HepG2 (cell line): ENCODE results near the gene LRRC25. TPM values are rescaled to one million over a fixed set of nuclear protein-coding genes. Genes with fewer than 3 reads are reported as not detected.

Experiments used
- ARID3A ChIP-seq: IDR thresholded peaks from 2 replicates; pipeline ENCODE4 v1.6.1; 2012; ENCODE audit warnings: low read depth, low read length, improper control_type of control experiment
- CSRNP1 ChIP-seq: sonication (generic); formaldehyde crosslinking; IDR thresholded peaks from 2 replicates; pipeline ENCODE4 v1.8.1; 2023; ENCODE audit warnings: mild to moderate bottlenecking, missing genetic modification reagents
- MZF1 ChIP-seq: sonication (generic); formaldehyde crosslinking; IDR thresholded peaks from 2 replicates; pipeline ENCODE4 v1.8.1; 2023; ENCODE audit warnings: mild to moderate bottlenecking, missing genetic modification reagents, borderline replicate concordance
- RAD21 ChIP-seq: fragments of 450-650 bp; formaldehyde crosslinking; IDR thresholded peaks from 2 replicates; pipeline ENCODE4 v1.5.0; 2020; ENCODE audit warnings: mild to moderate bottlenecking
- RCOR2 ChIP-seq: IDR thresholded peaks from 2 replicates; pipeline ENCODE4 v1.6.1; 2016; ENCODE audit warnings: missing biosample characterization, missing genetic modification reagents
- REL ChIP-seq: sonication (generic); formaldehyde crosslinking; conservative IDR thresholded peaks from 2 replicates; pipeline ENCODE4 v1.8.0; 2022; ENCODE audit warnings: mild to moderate bottlenecking, missing genetic modification reagents, moderate library complexity
- SALL1 ChIP-seq: sonication (generic); formaldehyde crosslinking; IDR thresholded peaks from 2 replicates; pipeline ENCODE4 v1.8.0; 2022; ENCODE audit warnings: mild to moderate bottlenecking, missing genetic modification reagents
- STAG1 ChIP-seq: sonication (generic); formaldehyde crosslinking; IDR thresholded peaks from 2 replicates; pipeline ENCODE4 v1.4.0; 2020; ENCODE audit warnings: missing genetic modification reagents
- TEAD3 ChIP-seq: optimal IDR thresholded peaks from 2 replicates; pipeline ENCODE3; 2016; ENCODE audit warnings: borderline replicate concordance
- TMF1 ChIP-seq: sonication (generic); formaldehyde crosslinking; IDR thresholded peaks from 2 replicates; pipeline ENCODE4 v1.8.1; 2022; ENCODE audit warnings: low read depth, missing genetic modification reagents
- U2AF2 ChIP-seq: fragments of 200-400 bp; formaldehyde crosslinking; IDR thresholded peaks from 2 replicates; pipeline ENCODE4 v1.6.1; 2017; ENCODE audit warnings: low read depth, mild to moderate bottlenecking, low read length
- ZBTB7B ChIP-seq: sonication (generic); formaldehyde crosslinking; IDR thresholded peaks from 2 replicates; pipeline ENCODE4 v1.4.0; 2020; ENCODE audit warnings: missing genetic modification reagents
- ZFP62 ChIP-seq: sonication (generic); formaldehyde crosslinking; IDR thresholded peaks from 2 replicates; pipeline ENCODE4 v1.4.0; 2020; ENCODE audit warnings: missing genetic modification reagents
- ZNF280D ChIP-seq: sonication (generic); formaldehyde crosslinking; IDR thresholded peaks from 2 replicates; pipeline ENCODE4 v1.5.1; 2020; ENCODE audit warnings: mild to moderate bottlenecking, missing genetic modification reagents
- ZNF543 ChIP-seq: sonication (generic); formaldehyde crosslinking; IDR thresholded peaks from 2 replicates; pipeline ENCODE4 v1.4.0; 2020; ENCODE audit warnings: mild to moderate bottlenecking, missing genetic modification reagents
- ZNF547 ChIP-seq: sonication (generic); formaldehyde crosslinking; IDR thresholded peaks from 2 replicates; pipeline ENCODE4 v1.5.1; 2020; ENCODE audit warnings: mild to moderate bottlenecking, missing genetic modification reagents
- ZNF580 ChIP-seq: IDR thresholded peaks from 2 replicates; pipeline ENCODE4 v1.6.1; 2016; ENCODE audit warnings: low read depth, borderline replicate concordance
- ZNF724P ChIP-seq: sonication (generic); formaldehyde crosslinking; IDR thresholded peaks from 2 replicates; pipeline ENCODE4 v1.8.0; 2022; ENCODE audit warnings: missing genetic modification reagents, borderline replicate concordance
- ZSCAN5A ChIP-seq: sonication (generic); formaldehyde crosslinking; IDR thresholded peaks from 2 replicates; pipeline ENCODE4 v1.8.0; 2022; ENCODE audit warnings: mild to moderate bottlenecking, missing genetic modification reagents, borderline replicate concordance
- polyA plus RNA-seq, 8 experiments: library from polyadenylated mRNA; depleted of rRNA in 3 of 8; stranded (reverse) in 7 of 8; unstranded in 1 of 8; fragments of >200 nt; fragmentation: Illumina TruSeq in 4 of 8; extraction: Trizol in 4 of 8; gene quantifications; 2 replicates each; pipeline versions ENCODE4 v1.2.1 to v1.2.3, GENCODE V29; 2011 to 2016; ENCODE audit warnings: low read depth in 4 of 8, missing spikeins in 1 of 8, mixed read lengths in 1 of 8; ENCODE audit not compliant: insufficient read depth in 1 of 8
- total RNA-seq, 5 experiments: library from RNA; depleted of rRNA; stranded (reverse); fragments of >200 nt; fragmentation: Illumina TruSeq; extraction: Trizol; gene quantifications; 2 replicates each; pipeline ENCODE4 v1.2.3, GENCODE V29; 2016; ENCODE audit warnings: low read depth in 1 of 5

Gene LRRC25
- total and polyA plus RNA-seq, 2 of the 13 experiments (the other 11 are each of a cell fraction or from before 2014, with no cell fraction given), result 0.13 to 0.53 TPM

- peak; percentile 98 for TF ChIP-seq SALL1 (CRISPR knock-in tag)
- peak; percentile 67; the same call in 1 of the 2 replicates for TF ChIP-seq TMF1 (CRISPR knock-in tag)
- TF ChIP-seq CSRNP1, result peak; percentile 83
- TF ChIP-seq MZF1, result no peak
- TF ChIP-seq RAD21 (CRISPR knock-in tag), result no peak
- no peak for TF ChIP-seq ZFP62 (CRISPR knock-in tag)
- peak; percentile 95; the same call in 1 of the 2 replicates for TF ChIP-seq ZNF543 (CRISPR knock-in tag)
- peak; percentile 61 for TF ChIP-seq TEAD3 (CRISPR knock-in tag)
- no peak for TF ChIP-seq ZNF724P (CRISPR knock-in tag)
- TF ChIP-seq ZNF580 (CRISPR knock-in tag), result peak; percentile 68; the same call in 1 of the 2 replicates
- peak; percentile 98 for TF ChIP-seq RCOR2 (CRISPR knock-in tag)
- peak; percentile 81; the same call in 1 of the 2 replicates for TF ChIP-seq ZNF280D (CRISPR knock-in tag)
- peak; percentile 48; the same call in 1 of the 2 replicates for TF ChIP-seq ZNF547 (CRISPR knock-in tag)
- no peak for TF ChIP-seq U2AF2
- peak; percentile 92; the same call in 1 of the 2 replicates for TF ChIP-seq ZSCAN5A
- TF ChIP-seq ZBTB7B (CRISPR knock-in tag), result peak; percentile 84
- no peak for TF ChIP-seq REL (CRISPR knock-in tag)
- no peak for TF ChIP-seq STAG1 (CRISPR knock-in tag)
- no peak for TF ChIP-seq ARID3A
Observed at GRCh38 chr19:18379803-18380747, 17.3 kb downstream of the LRRC25 start (continued).
